Measurements from ENCODE around the gene TSEN15.

TSEN15 gene

GRCh38 chr1:184051485-184052193, at the start of gene TSEN15:
Gene TSEN15 (plus strand): TSS chr1:184051730. CDS start chr1:184051756, 26 bp downstream.
- peak; percentile 78 for DNase-seq (ENCODE audit: low read depth)

GRCh38 chr1:184002071-184002470, 49.5 kb upstream of the TSEN15 start:
- DNase-seq (ENCODE audit: low read depth): no peak

- DNase-seq (ENCODE audit: low read depth): no peak
Observed at GRCh38 chr1:184004935-184005334, 46.6 kb upstream of the TSEN15 start.

GRCh38 chr1:184005506-184005905, 46.0 kb upstream of the TSEN15 start:
- DNase-seq (ENCODE audit: low read depth): no peak

GRCh38 chr1:184010788-184011187, 40.7 kb upstream of the TSEN15 start:
- DNase-seq (ENCODE audit: low read depth): no peak

- no peak for DNase-seq (ENCODE audit: low read depth)
Observed at GRCh38 chr1:184012187-184012586, 39.3 kb upstream of the TSEN15 start.

GRCh38 chr1:184014271-184014670, 37.3 kb upstream of the TSEN15 start:
- DNase-seq (ENCODE audit: low read depth): no peak

- DNase-seq (ENCODE audit: low read depth): no peak
Observed at GRCh38 chr1:184016169-184016568, 35.4 kb upstream of the TSEN15 start.

- no peak for DNase-seq (ENCODE audit: low read depth)
Observed at GRCh38 chr1:184017306-184017705, 34.2 kb upstream of the TSEN15 start.

- DNase-seq (ENCODE audit: low read depth): no peak
Observed at GRCh38 chr1:184018622-184019021, 32.9 kb upstream of the TSEN15 start.

GRCh38 chr1:184019069-184019468, 32.5 kb upstream of the TSEN15 start:
- no peak for DNase-seq (ENCODE audit: low read depth)

- DNase-seq (ENCODE audit: low read depth): no peak
Observed at GRCh38 chr1:184019506-184019905, 32.0 kb upstream of the TSEN15 start.

- no peak for DNase-seq (ENCODE audit: low read depth)
Observed at GRCh38 chr1:184020328-184020727, 31.2 kb upstream of the TSEN15 start.

GRCh38 chr1:184020855-184021254, 30.7 kb upstream of the TSEN15 start:
- DNase-seq (ENCODE audit: low read depth): no peak

GRCh38 chr1:184021728-184022127, 29.8 kb upstream of the TSEN15 start:
- no peak for DNase-seq (ENCODE audit: low read depth)

- no peak for DNase-seq (ENCODE audit: low read depth)
Observed at GRCh38 chr1:184022668-184023067, 28.9 kb upstream of the TSEN15 start.

- no peak for DNase-seq (ENCODE audit: low read depth)
Observed at GRCh38 chr1:184023171-184023570, 28.4 kb upstream of the TSEN15 start.

- no peak for DNase-seq (ENCODE audit: low read depth)
Observed at GRCh38 chr1:184025242-184025675, 26.3 kb upstream of the TSEN15 start.

- no peak for DNase-seq (ENCODE audit: low read depth)
Observed at GRCh38 chr1:184027826-184028695, 23.5 kb upstream of the TSEN15 start.

GRCh38 chr1:184028854-184029623, 22.5 kb upstream of the TSEN15 start:
- no peak for DNase-seq (ENCODE audit: low read depth)

GRCh38 chr1:184030433-184031091, 21.0 kb upstream of the TSEN15 start:
- DNase-seq (ENCODE audit: low read depth): no peak

GRCh38 chr1:184031092-184031408, 20.5 kb upstream of the TSEN15 start:
- no peak for DNase-seq (ENCODE audit: low read depth)

Data from activated T-cell treated with anti-CD3 and anti-CD28 coated beads for 24 hours (primary cell).